Pancreas (tissue), 10 donors: ENCODE data around the gene ZNF281. TPM values are rescaled to one million over a fixed set of nuclear protein-coding genes. Genes with fewer than 3 reads are reported as not detected.
A peak's percentile ranks its signal among the peaks of the same experiment; 100 is the strongest.
"Not testable (repeated sequence)": the region's sequence is repeated elsewhere in the genome, so short reads cannot be mapped to it uniquely, and the experiment has no call there.

Experiments used
- ATAC-seq, 4 donors: fragments of 200-7000 bp; cut with Tn5 transposase; one replicate each; pipeline versions ENCODE4 v1.8.0 to v1.9.1; 2020; ENCODE audit warnings: mild to moderate bottlenecking in 4 of 4, moderate library complexity in 4 of 4
- DNase-seq, 6 donors: peaks; one replicate each; pipeline ENCODE4 v3.0.0-alpha.2; 2020
- FAIRE-seq: peaks from 2 replicates; lab custom pipeline; 2012; peaks lifted over from hg19 to GRCh38; lab: Jason Lieb, UNC
- H3K27ac ChIP-seq, 4 donors: fragments of 200-600 bp; sonication (generic); 1 replicate in 3 of 4; 2 replicates in 1 of 4; pipeline versions ENCODE4 v1.5.0 to v1.8.0; 2020
- H3K27me3 ChIP-seq, 4 donors: fragments of 200-600 bp; one replicate each; pipeline ENCODE4 v1.8.0; 2021
- H3K36me3 ChIP-seq, 3 donors: fragments of 200-600 bp; sonication (generic) in 1 of 3; one replicate each; pipeline versions ENCODE4 v1.5.0 to v1.8.0; 2020 to 2021
- H3K4me1 ChIP-seq, 3 donors: fragments of 200-600 bp; one replicate each; pipeline ENCODE4 v1.8.0; 2021
- H3K4me3 ChIP-seq, 4 donors: fragments of 200-600 bp; sonication (generic) in 2 of 4; one replicate each; pipeline versions ENCODE4 v1.5.0 to v1.8.0; 2020 to 2021
- H3K9me3 ChIP-seq, 4 donors: fragments of 200-600 bp; one replicate each; pipeline ENCODE4 v1.8.0; 2021
- WGBS, 2 donors: extraction: QIAGEN DNeasy Blood & Tissue Kit; methylation state at CpG; one replicate each; pipeline ENCODE4 v1.1.7; 2013; 5-methylcytosine and 5-hydroxymethylcytosine counted together
- intact Hi-C, 3 donors: fragments of 100-400 bp; cut with DNase I; formaldehyde crosslinking; loops; one replicate each; pipeline versions ENCODE4 v1.11.1 to v1.14.2; 2022
- polyA plus RNA-seq, 2 donors: library from polyadenylated mRNA; stranded (reverse); fragments of 200-250 nt; gene quantifications; one replicate each; pipeline ENCODE4 v1.2.3, GENCODE V29; 2013
- total RNA-seq, 6 donors: library from RNA; stranded (reverse); fragmentation: NEBNext Ultra II Directional in 4 of 6; extraction: Animal tissue kit (Norgen Biotek cat#: 25700) in 4 of 6; gene quantifications; one replicate each; pipeline versions ENCODE4 v1.2.1 to v1.2.4, GENCODE V29; 2021 to 2023
- TF ChIP-seq, protein P1 (sequence below), 4 donors: fragments of 200-600 bp; sonication (generic) in 3 of 4; IDR thresholded peaks; one replicate each; pipeline versions ENCODE4 v1.5.0 to v1.8.0; 2021; ENCODE audit warnings: antibody characterized with exemption in 4 of 4
- donor health status: healthy with polysubstance abuse.
- donor health status: DM: no; HTN: no; CAD: no; lungs with moderate emphysema.
- donor health status: DM: no; HTN: no; CAD: no.
- donor health status: control.
- donor health status: control.
- donor health status: Bipolar disorder and iron deficiency.
- donor health status: DM: yes; HTN: yes; CAD: no.
- donor health status: DM: no; HTN: no; CAD: no.
- donor health status: DM: no; HTN: no; CAD: no.
- donor health status: DM: yes; HTN: yes; CAD: no.

ZNF281 gene
- total and polyA plus RNA-seq, 8 donors: 2.2 to 10.0 (median 4.0) TPM

DNA sequence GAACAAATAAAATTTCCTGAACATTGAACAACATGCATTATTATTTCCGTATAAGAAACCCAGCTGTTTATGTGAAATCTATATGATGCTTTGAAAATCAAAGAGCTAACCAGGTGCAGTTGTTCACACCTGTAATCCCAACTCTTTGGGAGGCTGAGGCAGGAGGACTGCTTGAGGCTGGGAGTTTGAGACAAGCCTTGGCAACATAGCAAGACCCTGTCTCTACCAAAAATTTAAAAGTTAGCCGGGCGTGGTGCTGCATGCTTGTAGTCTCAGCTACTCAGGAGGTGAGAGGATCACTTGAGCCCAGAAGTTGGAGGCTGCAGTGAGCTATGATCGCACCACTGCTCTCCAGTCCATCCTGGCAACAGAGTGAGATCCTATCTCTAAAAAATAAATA is 4.8 kb upstream of the ZNF281 start:
- DNase-seq (no peak), FAIRE-seq (no peak), ATAC-seq (no peak)
- peaks cover 10 to 16% (median 14%) of the 10 kb centered on the region in 3 donors for H3K4me1 ChIP-seq
- intact Hi-C loops: no loop called here
- no peak overlapping the region for H3K4me3 ChIP-seq
- TF ChIP-seq, protein P1, sequence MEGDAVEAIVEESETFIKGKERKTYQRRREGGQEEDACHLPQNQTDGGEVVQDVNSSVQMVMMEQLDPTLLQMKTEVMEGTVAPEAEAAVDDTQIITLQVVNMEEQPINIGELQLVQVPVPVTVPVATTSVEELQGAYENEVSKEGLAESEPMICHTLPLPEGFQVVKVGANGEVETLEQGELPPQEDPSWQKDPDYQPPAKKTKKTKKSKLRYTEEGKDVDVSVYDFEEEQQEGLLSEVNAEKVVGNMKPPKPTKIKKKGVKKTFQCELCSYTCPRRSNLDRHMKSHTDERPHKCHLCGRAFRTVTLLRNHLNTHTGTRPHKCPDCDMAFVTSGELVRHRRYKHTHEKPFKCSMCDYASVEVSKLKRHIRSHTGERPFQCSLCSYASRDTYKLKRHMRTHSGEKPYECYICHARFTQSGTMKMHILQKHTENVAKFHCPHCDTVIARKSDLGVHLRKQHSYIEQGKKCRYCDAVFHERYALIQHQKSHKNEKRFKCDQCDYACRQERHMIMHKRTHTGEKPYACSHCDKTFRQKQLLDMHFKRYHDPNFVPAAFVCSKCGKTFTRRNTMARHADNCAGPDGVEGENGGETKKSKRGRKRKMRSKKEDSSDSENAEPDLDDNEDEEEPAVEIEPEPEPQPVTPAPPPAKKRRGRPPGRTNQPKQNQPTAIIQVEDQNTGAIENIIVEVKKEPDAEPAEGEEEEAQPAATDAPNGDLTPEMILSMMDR (IDR thresholded peaks at IDR 0.05): no peak
- H3K27ac ChIP-seq: no peak overlapping the region
- no peaks in the 10 kb centered on the region for H3K36me3 ChIP-seq
- 84 to 91% methylated on average over 4 of the region's 4 CpGs for WGBS, 2 donors
- H3K27me3 ChIP-seq: no peaks in the 10 kb centered on the region
- H3K9me3 ChIP-seq: no peaks in the 10 kb centered on the region

GRCh38 chr1:200413766-200414165 is 3.9 kb upstream of the ZNF281 start:
- peaks cover 10 to 19% (median 14%) of the 10 kb centered on the region in 3 donors for H3K4me1 ChIP-seq
- ATAC-seq, H3K27me3 ChIP-seq, H3K4me3 ChIP-seq, H3K27ac ChIP-seq, intact Hi-C loops, FAIRE-seq, H3K9me3 ChIP-seq, DNase-seq, H3K36me3 ChIP-seq: not testable (repeated sequence)
- WGBS, 2 donors: 58 to 77% methylated on average over 11 of the region's 11 CpGs

DNA sequence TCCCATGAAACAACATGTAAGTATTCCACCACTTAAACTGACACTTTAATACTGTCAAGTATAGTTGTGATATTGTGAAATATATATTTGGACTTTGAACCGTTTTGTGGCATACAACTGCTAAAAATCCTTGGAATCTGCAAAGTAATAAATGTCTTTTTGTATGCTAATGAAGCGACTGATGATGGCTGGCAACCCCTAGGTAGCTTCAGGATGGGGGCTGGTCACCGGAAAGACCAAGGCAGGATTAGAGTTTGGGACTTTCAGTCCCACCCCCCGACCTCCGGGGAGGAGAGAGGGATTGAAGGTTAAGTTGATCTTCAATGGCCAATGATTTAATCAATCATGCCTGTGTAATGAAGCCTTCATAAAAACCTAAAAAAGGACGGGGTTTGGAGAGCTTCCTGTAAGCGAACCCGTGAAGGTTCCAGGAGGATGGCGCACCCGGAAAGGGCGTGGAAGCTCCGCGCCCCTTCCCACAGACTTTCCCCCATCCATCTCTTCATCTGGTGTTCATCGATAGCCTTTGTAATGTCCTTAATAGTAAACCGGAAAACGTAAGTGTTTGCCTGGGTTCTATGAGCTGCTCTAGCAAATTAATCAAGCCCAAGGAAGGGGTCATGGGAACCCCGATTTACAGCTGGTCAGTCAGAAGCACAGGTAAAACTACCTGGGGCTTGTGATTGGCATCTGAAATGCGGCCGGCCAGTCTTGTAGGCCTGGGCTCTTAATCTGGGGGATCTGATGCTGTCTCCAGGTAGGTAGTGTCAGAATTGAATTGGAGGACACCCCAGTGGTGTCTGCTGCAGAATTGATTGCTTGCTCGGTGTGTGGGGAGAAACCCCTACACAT is 1.8 kb upstream of the ZNF281 start:
- peaks cover 19 to 39% (median 22%) of the 10 kb centered on the region in 3 donors for H3K4me1 ChIP-seq
- ATAC-seq: no peak
- peak overlapping the region in 2 of 4 donors; percentile 21 to 84 for H3K4me3 ChIP-seq
- no peaks in the 10 kb centered on the region for H3K9me3 ChIP-seq
- no peaks in the 10 kb centered on the region for H3K27me3 ChIP-seq
- H3K27ac ChIP-seq: peak overlapping the region in 3 of 4 donors; percentile 13 to 86 (median 67)
- intact Hi-C loops: no loop called here
- DNase-seq: peak in 2 of 6 donors; percentile 14 to 35
- no peak for FAIRE-seq
- 49 to 59% methylated on average over 20 of the region's 20 CpGs for WGBS, 2 donors
- H3K36me3 ChIP-seq: no peaks in the 10 kb centered on the region
- TF ChIP-seq, protein P1 (IDR thresholded peaks at IDR 0.05): no peak

DNA sequence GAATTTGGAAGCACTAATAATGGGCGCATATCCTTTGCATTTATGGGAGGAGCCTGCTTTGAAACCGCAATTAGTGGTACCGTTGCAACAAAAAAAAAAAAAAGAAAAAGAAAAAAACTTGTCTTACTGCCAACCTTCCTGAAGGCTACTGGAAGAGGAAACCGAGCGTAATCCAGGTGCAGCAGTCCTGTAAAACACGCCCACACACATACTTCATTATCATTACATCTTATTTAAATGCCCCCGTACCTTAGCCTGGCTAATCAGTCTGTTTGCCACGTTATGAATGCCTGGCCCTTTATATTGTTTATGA is 686 bp upstream of the ZNF281 start:
- peak in 3 of 6 donors; percentile 14 to 39 (median 16) for DNase-seq
- TF ChIP-seq, protein P1 (IDR thresholded peaks at IDR 0.05): no peak
- WGBS, 2 donors: 1 to 2% methylated on average over 8 of the region's 8 CpGs
- Histone ChIP-seq H3K4me3 (peak overlapping the region; percentile 74 to 98 (median 86)), H3K4me1 (peaks cover 12 to 40% (median 25%) of the 10 kb centered on the region in 3 donors), H3K27me3 (no peaks in the 10 kb centered on the region), H3K27ac (peak overlapping the region in 3 of 4 donors; percentile 69 to 86 (median 81)), H3K9me3 (no peaks in the 10 kb centered on the region), H3K36me3 (no peaks in the 10 kb centered on the region)
- peak; percentile 69 to 78 (median 72) for ATAC-seq
- no peak for FAIRE-seq
- intact Hi-C loops: no loop called here

GRCh38 chr1:200409203-200409760 is 554 bp downstream of the ZNF281 start:
- Histone ChIP-seq H3K9me3 (no peaks in the 10 kb centered on the region), H3K36me3 (no peaks in the 10 kb centered on the region), H3K4me1 (peaks cover 8 to 41% (median 29%) of the 10 kb centered on the region in 3 donors), H3K27me3 (no peaks in the 10 kb centered on the region), H3K27ac (peak overlapping the region; percentile 56 to 86 (median 75)), H3K4me3 (peak overlapping the region; percentile 74 to 98 (median 86))
- WGBS, 2 donors: 0 to 1% methylated on average over 23 to 41 of the region's 41 CpGs
- ATAC-seq (peak; percentile 33 to 52 (median 43)), DNase-seq (peak; percentile 13 to 80 (median 54)), FAIRE-seq (no peak)
- intact Hi-C loops: no loop called here
- TF ChIP-seq, protein P1 (IDR thresholded peaks at IDR 0.05): no peak
